HCT116 (cell line): ENCODE results near the gene INPPL1. TPM values are rescaled to one million over a fixed set of nuclear protein-coding genes. Genes with fewer than 3 reads are reported as not detected.

ENCODE experiments used
- ATAC-seq: fragments of 200-7000 bp; cut with Tn5 transposase; 2 replicates; pipeline ENCODE4 v1.9.1; 2020; ENCODE audit warnings: mild to moderate bottlenecking, moderate library complexity
- BruUV-seq: library from RNA; stranded (reverse); fragments of 400-500 nt; replicated peaks from 2 replicates; lab custom pipeline; 2021; lab: Mats Ljungman, UMichigan
- CTCF ChIA-PET: fragments of 300-600 bp; sonication (Branson Sonifier 250); formaldehyde crosslinking; loops from one replicate; lab custom pipeline; 2021; ENCODE audit warnings: antibody characterized with exemption; lab: Charles Lee
- POLR2A ChIA-PET: fragments of 300-600, 350-600 bp; sonication (Branson Sonifier 250); formaldehyde crosslinking; loops from one replicate; lab custom pipeline; 2021; ENCODE audit warnings: antibody characterized with exemption; lab: Charles Lee
- RAD21 ChIA-PET, 2 experiments: fragments of 300-600 bp; sonication (Branson Sonifier 250); formaldehyde crosslinking; loops; one replicate each; lab custom pipeline; 2023; ENCODE audit warnings: low total read pairs in 2 of 2; ENCODE audit not compliant: uncharacterized antibody in 2 of 2, unreplicated experiment in 2 of 2, low non-redundant PET in 1 of 2; lab: Charles Lee
- DNase-seq: peaks from one replicate; pipeline ENCODE4 v3.0.0-alpha.2; 2010; ENCODE audit warnings: low read depth, low spot score
- H2AFZ ChIP-seq: fragments of 200-600 bp; shearing (Covaris generic), sonication (generic); 2 replicates; pipeline ENCODE4 v1.6.1; 2017; ENCODE audit warnings: low read depth, mixed run types, mixed read lengths, antibody characterized with exemption, low read length; ENCODE audit not compliant: poor library complexity, severe bottlenecking
- H3K27ac ChIP-seq: 2 replicates; pipeline ENCODE4 v1.5.1; 2012; ENCODE audit warnings: low read depth, low read length
- H3K27me3 ChIP-seq: fragments of 200-600 bp; sonication (generic); 2 replicates; pipeline ENCODE4 v1.6.1; 2016; ENCODE audit warnings: mixed run types, low read length, mixed read lengths; ENCODE audit not compliant: insufficient read depth
- H3K36me3 ChIP-seq, 2 experiments: fragments of 200-500 bp in 1 of 2; fragments of 200-600 bp in 1 of 2; sonication (Bioruptor generic) in 1 of 2; sonication (generic) in 1 of 2; 2 replicates each; pipeline versions ENCODE4 v1.5.1 to v1.6.1; 2014 to 2016; ENCODE audit warnings: low read length in 2 of 2, inconsistent platforms in 1 of 2, mixed read lengths in 1 of 2, mixed run types in 1 of 2; ENCODE audit not compliant: insufficient read depth in 2 of 2, control insufficient read depth in 1 of 2
- H3K4me1 ChIP-seq, 2 experiments: fragments of 200-600 bp in 1 of 2; sonication (generic) in 1 of 2; 2 replicates each; pipeline versions ENCODE4 v1.5.1 to v1.6.1; 2012 to 2017; ENCODE audit warnings: low read length in 2 of 2, inconsistent platforms in 1 of 2, mild to moderate bottlenecking in 1 of 2, mixed read lengths in 1 of 2, mixed run types in 1 of 2, moderate library complexity in 1 of 2; ENCODE audit not compliant: insufficient read depth in 2 of 2, control insufficient read depth in 1 of 2
- H3K4me2 ChIP-seq: fragments of 200-600 bp; sonication (generic); 2 replicates; pipeline ENCODE4 v1.6.1; 2017; ENCODE audit warnings: mixed run types, low read length, mixed read lengths
- H3K4me3 ChIP-seq, 2 experiments: fragments of 200-600 bp in 1 of 2; sonication (generic) in 1 of 2; replicated peaks in 1 of 2; 2 replicates each; pipeline ENCODE4 v1.5.1; 2011 to 2016; ENCODE audit warnings: low read length in 2 of 2, control low read depth in 1 of 2, low read depth in 1 of 2, mild to moderate bottlenecking in 1 of 2, mixed read lengths in 1 of 2, mixed run types in 1 of 2
- H3K79me2 ChIP-seq: fragments of 200-600 bp; sonication (generic); 2 replicates; pipeline ENCODE4 v1.6.1; 2017; ENCODE audit warnings: mild to moderate bottlenecking, mixed run types, low read length, moderate library complexity, mixed read lengths; ENCODE audit not compliant: insufficient read depth
- H3K9ac ChIP-seq: fragments of 200-600 bp; sonication (generic); 2 replicates; pipeline ENCODE4 v1.6.1; 2016; ENCODE audit warnings: low read length, mixed read lengths
- H3K9me2 ChIP-seq: fragments of 200-600 bp; sonication (generic), shearing (Covaris generic); 2 replicates; pipeline ENCODE4 v1.6.1; 2017; ENCODE audit warnings: mixed run types, mild to moderate bottlenecking, moderate library complexity; ENCODE audit not compliant: insufficient read depth
- H3K9me3 ChIP-seq, 2 experiments: fragments of 200-500 bp in 1 of 2; fragments of 200-600 bp in 1 of 2; sonication (Bioruptor generic) in 1 of 2; sonication (generic) in 1 of 2; 2 replicates each; pipeline ENCODE4 v1.6.1; 2014 to 2017; ENCODE audit warnings: low read length in 2 of 2, mixed read lengths in 2 of 2, inconsistent platforms in 1 of 2, low read depth in 1 of 2, mild to moderate bottlenecking in 1 of 2, mixed run types in 1 of 2, moderate library complexity in 1 of 2; ENCODE audit not compliant: control insufficient read depth in 1 of 2, insufficient read depth in 1 of 2
- H4K20me1 ChIP-seq: fragments of 200-600 bp; sonication (generic), shearing (Covaris generic); 2 replicates; pipeline ENCODE4 v1.6.1; 2017; ENCODE audit warnings: mixed run types, mild to moderate bottlenecking, moderate library complexity; ENCODE audit not compliant: insufficient read depth
- ATF3 ChIP-seq: IDR thresholded peaks from 2 replicates; pipeline ENCODE4 v1.6.1; 2012
- CBX3 ChIP-seq: IDR thresholded peaks from 2 replicates; pipeline ENCODE4 v1.6.1; 2012; ENCODE audit warnings: low read depth
- CEBPB ChIP-seq: IDR thresholded peaks from 2 replicates; pipeline ENCODE4 v1.6.1; 2012; ENCODE audit warnings: low read depth
- EGR1 ChIP-seq: IDR thresholded peaks from 2 replicates; pipeline ENCODE4 v1.6.1; 2012; ENCODE audit warnings: low read depth
- ELF1 ChIP-seq: IDR thresholded peaks from 2 replicates; pipeline ENCODE4 v1.6.1; 2012; ENCODE audit warnings: low read depth, borderline replicate concordance
- EZH2 ChIP-seq: fragments of 200-600 bp; sonication (generic); IDR thresholded peaks from 2 replicates; pipeline ENCODE4 v1.6.1; 2017; ENCODE audit warnings: antibody characterized with exemption, mixed run types
- FOSL1 ChIP-seq: IDR thresholded peaks from 2 replicates; pipeline ENCODE4 v1.6.1; 2012; ENCODE audit warnings: low read depth
- JUND ChIP-seq: IDR thresholded peaks from 2 replicates; pipeline ENCODE4 v1.6.1; 2012
- MAX ChIP-seq: IDR thresholded peaks from 2 replicates; pipeline ENCODE4 v1.6.1; 2012
- POLR2A ChIP-seq: IDR thresholded peaks from 2 replicates; pipeline ENCODE4 v1.7.0; 2011; ENCODE audit warnings: borderline replicate concordance; ENCODE audit not compliant: insufficient read depth, insufficient read length; ENCODE audit errors: extremely low read depth
- POLR2AphosphoS5 ChIP-seq: IDR thresholded peaks from 2 replicates; pipeline ENCODE4 v1.6.1; 2011; ENCODE audit warnings: mild to moderate bottlenecking, low read depth, low read length, moderate library complexity
- SP1 ChIP-seq: IDR thresholded peaks from 2 replicates; pipeline ENCODE4 v1.6.1; 2012; ENCODE audit warnings: low read depth
- TCF7L2 ChIP-seq: IDR thresholded peaks from 2 replicates; pipeline ENCODE4 v1.7.0; 2011; ENCODE audit warnings: borderline replicate concordance, inconsistent platforms; ENCODE audit not compliant: insufficient read depth, insufficient read length; ENCODE audit errors: extremely low read depth
- ZFX ChIP-seq: fragments of 450-650 bp; IDR thresholded peaks from 2 replicates; pipeline ENCODE4 v1.6.1; 2017
- ZNF274 ChIP-seq: fragments of 200-500 bp; sonication (Bioruptor generic); IDR thresholded peaks from 2 replicates; pipeline ENCODE4 v1.6.1; 2014; ENCODE audit warnings: mild to moderate bottlenecking, low read depth, low read length, inconsistent platforms
- intact Hi-C: fragments of 100-400 bp; cut with micrococcal nuclease; formaldehyde crosslinking; loops from 2 replicates; pipeline ENCODE4 v1.10.0; 2022
- total RNA-seq: library from RNA; stranded (reverse); gene quantifications from one replicate; pipeline ENCODE4 v1.2.1, GENCODE V29; 2021; ENCODE audit not compliant: unreplicated experiment
- TF ChIP-seq, protein P1 (sequence below): IDR thresholded peaks from 2 replicates; pipeline ENCODE4 v1.6.1; 2012; ENCODE audit warnings: low read depth
- TF ChIP-seq, protein P2 (sequence below): IDR thresholded peaks from 2 replicates; pipeline ENCODE4 v1.6.1; 2011; ENCODE audit warnings: mild to moderate bottlenecking, low read length, moderate library complexity; ENCODE audit not compliant: insufficient replicate concordance; ENCODE audit errors: extremely low read depth

The INPPL1 gene
- total RNA-seq, 1 experiment from 2014 or later, result 132 TPM

- ChIA-PET POLR2A (no interaction called here), RAD21 (no interaction called here), CTCF (no interaction called here)
- H3K4me2 ChIP-seq, result no peak overlapping the region
- intact Hi-C loops, result no loop called here
- H3K27ac ChIP-seq, result no peak overlapping the region
- ATAC-seq (no peak), DNase-seq (no peak)
- no peak overlapping the region for H3K4me3 ChIP-seq
- H2AFZ ChIP-seq, result no peak overlapping the region
- no TSS peak for BruUV-seq
- H4K20me1 ChIP-seq, result no peaks in the 10 kb centered on the region
- no peaks in the 10 kb centered on the region for H3K27me3 ChIP-seq
- H3K9ac ChIP-seq, result no peak overlapping the region
- H3K36me3 ChIP-seq, result no peaks in the 10 kb centered on the region
- H3K79me2 ChIP-seq, result no peaks in the 10 kb centered on the region
- H3K9me3 ChIP-seq, result no peaks in the 10 kb centered on the region
- H3K4me1 ChIP-seq, result peaks cover 13 to 20% of the 10 kb centered on the region in 2 experiments
- TF ChIP-seq EZH2 (no peak), CEBPB (no peak), ZNF274 (no peak), POLR2A (no peak), TCF7L2 (no peak), ELF1 (no peak), FOSL1 (no peak), POLR2AphosphoS5 (no peak), JUND (no peak), ZFX (no peak), EGR1 (no peak), CBX3 (no peak), SP1 (no peak), ATF3 (no peak), MAX (no peak)
- TF ChIP-seq, protein P1, sequence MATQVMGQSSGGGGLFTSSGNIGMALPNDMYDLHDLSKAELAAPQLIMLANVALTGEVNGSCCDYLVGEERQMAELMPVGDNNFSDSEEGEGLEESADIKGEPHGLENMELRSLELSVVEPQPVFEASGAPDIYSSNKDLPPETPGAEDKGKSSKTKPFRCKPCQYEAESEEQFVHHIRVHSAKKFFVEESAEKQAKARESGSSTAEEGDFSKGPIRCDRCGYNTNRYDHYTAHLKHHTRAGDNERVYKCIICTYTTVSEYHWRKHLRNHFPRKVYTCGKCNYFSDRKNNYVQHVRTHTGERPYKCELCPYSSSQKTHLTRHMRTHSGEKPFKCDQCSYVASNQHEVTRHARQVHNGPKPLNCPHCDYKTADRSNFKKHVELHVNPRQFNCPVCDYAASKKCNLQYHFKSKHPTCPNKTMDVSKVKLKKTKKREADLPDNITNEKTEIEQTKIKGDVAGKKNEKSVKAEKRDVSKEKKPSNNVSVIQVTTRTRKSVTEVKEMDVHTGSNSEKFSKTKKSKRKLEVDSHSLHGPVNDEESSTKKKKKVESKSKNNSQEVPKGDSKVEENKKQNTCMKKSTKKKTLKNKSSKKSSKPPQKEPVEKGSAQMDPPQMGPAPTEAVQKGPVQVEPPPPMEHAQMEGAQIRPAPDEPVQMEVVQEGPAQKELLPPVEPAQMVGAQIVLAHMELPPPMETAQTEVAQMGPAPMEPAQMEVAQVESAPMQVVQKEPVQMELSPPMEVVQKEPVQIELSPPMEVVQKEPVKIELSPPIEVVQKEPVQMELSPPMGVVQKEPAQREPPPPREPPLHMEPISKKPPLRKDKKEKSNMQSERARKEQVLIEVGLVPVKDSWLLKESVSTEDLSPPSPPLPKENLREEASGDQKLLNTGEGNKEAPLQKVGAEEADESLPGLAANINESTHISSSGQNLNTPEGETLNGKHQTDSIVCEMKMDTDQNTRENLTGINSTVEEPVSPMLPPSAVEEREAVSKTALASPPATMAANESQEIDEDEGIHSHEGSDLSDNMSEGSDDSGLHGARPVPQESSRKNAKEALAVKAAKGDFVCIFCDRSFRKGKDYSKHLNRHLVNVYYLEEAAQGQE, result no peak
- TF ChIP-seq, protein P2, sequence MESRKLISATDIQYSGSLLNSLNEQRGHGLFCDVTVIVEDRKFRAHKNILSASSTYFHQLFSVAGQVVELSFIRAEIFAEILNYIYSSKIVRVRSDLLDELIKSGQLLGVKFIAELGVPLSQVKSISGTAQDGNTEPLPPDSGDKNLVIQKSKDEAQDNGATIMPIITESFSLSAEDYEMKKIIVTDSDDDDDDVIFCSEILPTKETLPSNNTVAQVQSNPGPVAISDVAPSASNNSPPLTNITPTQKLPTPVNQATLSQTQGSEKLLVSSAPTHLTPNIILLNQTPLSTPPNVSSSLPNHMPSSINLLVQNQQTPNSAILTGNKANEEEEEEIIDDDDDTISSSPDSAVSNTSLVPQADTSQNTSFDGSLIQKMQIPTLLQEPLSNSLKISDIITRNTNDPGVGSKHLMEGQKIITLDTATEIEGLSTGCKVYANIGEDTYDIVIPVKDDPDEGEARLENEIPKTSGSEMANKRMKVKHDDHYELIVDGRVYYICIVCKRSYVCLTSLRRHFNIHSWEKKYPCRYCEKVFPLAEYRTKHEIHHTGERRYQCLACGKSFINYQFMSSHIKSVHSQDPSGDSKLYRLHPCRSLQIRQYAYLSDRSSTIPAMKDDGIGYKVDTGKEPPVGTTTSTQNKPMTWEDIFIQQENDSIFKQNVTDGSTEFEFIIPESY, result no peak
- H3K9me2 ChIP-seq, result no peaks in the 10 kb centered on the region
These were observed 33.9 kb upstream of the INPPL1 start for GRCh38 chr11:72190631-72191071.
